Sigmoid colon (tissue), 4 donors: ENCODE measurements around the gene FBXO7.

Experiments
- CTCF ChIP-seq, 4 experiments: fragments of 450-650 bp in 3 of 4; fragments of 200-600 bp in 1 of 4; IDR thresholded peaks; one replicate each; pipeline ENCODE4 v1.5.1; 2016 to 2019; ENCODE audit warnings: antibody characterized with exemption in 4 of 4, mild to moderate bottlenecking in 3 of 4, moderate library complexity in 2 of 4
- EP300 ChIP-seq, 4 donors: sonication (generic); formaldehyde crosslinking; IDR thresholded peaks; one replicate each; pipeline ENCODE4 v1.6.1; 2017; ENCODE audit warnings: antibody characterized with exemption in 4 of 4
- POLR2A ChIP-seq, 2 donors: fragments of 450-650 bp; IDR thresholded peaks; one replicate each; pipeline ENCODE4 v1.6.1; 2016; ENCODE audit warnings: antibody characterized with exemption in 2 of 2, mild to moderate bottlenecking in 2 of 2, moderate library complexity in 2 of 2

- TF ChIP-seq CTCF (IDR thresholded peaks at IDR 0.05) (no peak), POLR2A (IDR thresholded peaks at IDR 0.05) (no peak), EP300 (IDR thresholded peaks at IDR 0.05) (no peak)
These were observed 8.9 kb upstream of the FBXO7 start for GRCh38 chr22:32465661-32466060.
